ENCODE results near the gene ZC3H13. TPM values are rescaled to one million over a fixed set of nuclear protein-coding genes. Genes with fewer than 3 reads are reported as not detected.

ZC3H13 gene
- polyA plus RNA-seq, 3 donors = 62.6 to 71.6 (median 68.6) TPM

- no peak for DNase-seq
These were observed 108.6 kb downstream of the ZC3H13 start for GRCh38 chr13:45943965-45944364.

GRCh38 chr13:45943120-45943519, 109.4 kb downstream of the ZC3H13 start:
- no peak for DNase-seq

GRCh38 chr13:45941261-45941660, 111.3 kb downstream of the ZC3H13 start:
- no peak for DNase-seq

- DNase-seq = no peak
These were observed 112.5 kb downstream of the ZC3H13 start for GRCh38 chr13:45940061-45940460.

GRCh38 chr13:45936621-45937020, 115.9 kb downstream of the ZC3H13 start:
- no peak for DNase-seq

GRCh38 chr13:45934283-45934682, 118.3 kb downstream of the ZC3H13 start:
- DNase-seq = no peak

GRCh38 chr13:45933203-45933908, 119.2 kb downstream of the ZC3H13 start:
- no peak for DNase-seq

- DNase-seq = no peak
These were observed 119.9 kb downstream of the ZC3H13 start for GRCh38 chr13:45932676-45933075.

GRCh38 chr13:45932172-45932571, 120.4 kb downstream of the ZC3H13 start:
- no peak for DNase-seq

GRCh38 chr13:45931211-45931610, 121.3 kb downstream of the ZC3H13 start:
- DNase-seq = no peak

GRCh38 chr13:45930177-45930576, 122.4 kb downstream of the ZC3H13 start:
- DNase-seq = no peak

- no peak for DNase-seq
These were observed 123.7 kb downstream of the ZC3H13 start for GRCh38 chr13:45928843-45929242.

GRCh38 chr13:45928176-45928575, 124.4 kb downstream of the ZC3H13 start:
- DNase-seq = no peak

GRCh38 chr13:45926741-45927140, 125.8 kb downstream of the ZC3H13 start:
- no peak for DNase-seq

- DNase-seq = no peak
These were observed 127.4 kb downstream of the ZC3H13 start for GRCh38 chr13:45925151-45925550.

- no peak for DNase-seq
These were observed 131.3 kb downstream of the ZC3H13 start for GRCh38 chr13:45921162-45921736.

- DNase-seq = no peak
These were observed 133.9 kb downstream of the ZC3H13 start for GRCh38 chr13:45918597-45918996.

GRCh38 chr13:45917019-45917418, 135.5 kb downstream of the ZC3H13 start:
- no peak for DNase-seq

GRCh38 chr13:45915686-45916439, 136.7 kb downstream of the ZC3H13 start:
- peak; percentile 52 for DNase-seq

GRCh38 chr13:45909673-45910072, 142.9 kb downstream of the ZC3H13 start:
- DNase-seq = no peak

GRCh38 chr13:45909089-45909488, 143.5 kb downstream of the ZC3H13 start:
- DNase-seq = no peak

- no peak for DNase-seq
These were observed 145.0 kb downstream of the ZC3H13 start for GRCh38 chr13:45907503-45907902.

All from renal pelvis (tissue), 4 donors.